GM18519 (cell line): Measurements from ENCODE around the gene COMMD10.
A peak's percentile ranks its signal among the peaks of the same experiment; 100 is the strongest.
"Not testable (repeated sequence)": the region's sequence is repeated elsewhere in the genome, so short reads cannot be mapped to it uniquely, and the experiment has no call there.

Source experiments
- ATAC-seq: cut with Tn5 transposase; IDR thresholded peaks from one replicate; pipeline ENCODE4 v1.9.1; 2021; ENCODE audit warnings: mild to moderate bottlenecking, moderate library complexity; ENCODE audit not compliant: unreplicated experiment, low FRiP score

COMMD10 gene

GRCh38 chr5:116091416-116091815 is 6.6 kb downstream of the COMMD10 start:
- ATAC-seq = no peak

GRCh38 chr5:116097301-116097700 is 12.5 kb downstream of the COMMD10 start:
- ATAC-seq = no peak

- no peak for ATAC-seq
Measured at GRCh38 chr5:116098998-116099397, 14.2 kb downstream of the COMMD10 start.

- ATAC-seq = not testable (repeated sequence)
Measured at GRCh38 chr5:116104941-116105340, 20.1 kb downstream of the COMMD10 start.

- no peak for ATAC-seq
Measured at GRCh38 chr5:116115163-116115562, 30.3 kb downstream of the COMMD10 start.

- no peak for ATAC-seq
Measured at GRCh38 chr5:116130471-116130870, 45.6 kb downstream of the COMMD10 start.

GRCh38 chr5:116130976-116131375 is 46.2 kb downstream of the COMMD10 start:
- no peak for ATAC-seq

- ATAC-seq = no peak
Measured at GRCh38 chr5:116133281-116133680, 48.5 kb downstream of the COMMD10 start.

GRCh38 chr5:116135344-116135743 is 50.5 kb downstream of the COMMD10 start:
- ATAC-seq = peak; percentile 99

- ATAC-seq = no peak
Measured at GRCh38 chr5:116137544-116138378, 52.9 kb downstream of the COMMD10 start.

GRCh38 chr5:116142495-116142894 is 57.7 kb downstream of the COMMD10 start:
- no peak for ATAC-seq

- ATAC-seq = no peak
Measured at GRCh38 chr5:116144103-116144502, 59.3 kb downstream of the COMMD10 start.

- no peak for ATAC-seq
Measured at GRCh38 chr5:116144991-116145390, 60.2 kb downstream of the COMMD10 start.

- ATAC-seq = no peak
Measured at GRCh38 chr5:116145416-116145815, 60.6 kb downstream of the COMMD10 start.

GRCh38 chr5:116152169-116152568 is 67.3 kb downstream of the COMMD10 start:
- no peak for ATAC-seq

GRCh38 chr5:116153687-116154174 is 68.9 kb downstream of the COMMD10 start:
- no peak for ATAC-seq

GRCh38 chr5:116154252-116154651 is 69.4 kb downstream of the COMMD10 start:
- ATAC-seq = no peak

GRCh38 chr5:116154931-116155330 is 70.1 kb downstream of the COMMD10 start:
- no peak for ATAC-seq

GRCh38 chr5:116157902-116158301 is 73.1 kb downstream of the COMMD10 start:
- no peak for ATAC-seq

- ATAC-seq = no peak
Measured at GRCh38 chr5:116159006-116159405, 74.2 kb downstream of the COMMD10 start.

GRCh38 chr5:116174111-116174510 is 89.3 kb downstream of the COMMD10 start:
- ATAC-seq = no peak

GRCh38 chr5:116176121-116176520 is 91.3 kb downstream of the COMMD10 start:
- ATAC-seq = no peak
